Prostate gland (tissue), 2 donors: ENCODE data around the gene ATL3. TPM values are rescaled to one million over a fixed set of nuclear protein-coding genes. Genes with fewer than 3 reads are reported as not detected.

Source experiments
- DNase-seq: peaks from one replicate; pipeline ENCODE4 v3.0.0-alpha.2; 2019; ENCODE audit warnings: low spot score
- H3K27ac ChIP-seq, 2 donors: fragments of 200-600 bp; sonication (generic); 2 replicates each; pipeline ENCODE4 v1.5.1; 2017 to 2019
- H3K27me3 ChIP-seq: fragments of 200-600 bp; sonication (generic); replicated peaks from 2 replicates; pipeline ENCODE4 v1.5.1; 2019; ENCODE audit not compliant: insufficient read depth
- H3K36me3 ChIP-seq, 2 donors: fragments of 200-600 bp; sonication (generic); 1 replicate in 1 of 2; 2 replicates in 1 of 2; pipeline versions ENCODE4 v1.5.1 to v1.8.1; 2017 to 2019
- H3K4me1 ChIP-seq: fragments of 200-600 bp; sonication (generic); replicated peaks from 2 replicates; pipeline ENCODE4 v1.5.1; 2019
- H3K4me3 ChIP-seq, 2 donors: fragments of 200-600 bp; sonication (generic); 2 replicates each; pipeline ENCODE4 v1.5.1; 2017 to 2019
- H3K9me3 ChIP-seq: fragments of 200-600 bp; sonication (generic); 2 replicates; pipeline ENCODE4 v1.5.1; 2017
- CTCF ChIP-seq, 4 experiments: fragments of 200-600 bp in 2 of 4; fragments of 450-650 bp in 2 of 4; sonication (generic) in 2 of 4; IDR thresholded peaks; 1 replicate in 3 of 4; 2 replicates in 1 of 4; pipeline ENCODE4 v1.5.1; 2016 to 2019; ENCODE audit warnings: antibody characterized with exemption in 4 of 4, mild to moderate bottlenecking in 2 of 4, moderate library complexity in 2 of 4
- POLR2A ChIP-seq: fragments of 450-650 bp; IDR thresholded peaks from one replicate; pipeline ENCODE4 v1.6.1; 2016; ENCODE audit warnings: antibody characterized with exemption, mild to moderate bottlenecking
- POLR2AphosphoS5 ChIP-seq: sonication (generic); formaldehyde crosslinking; IDR thresholded peaks from one replicate; pipeline ENCODE4 v1.6.1; 2017; ENCODE audit warnings: antibody characterized with exemption
- WGBS: methylation state at CpG from one replicate; pipeline ENCODE4 v1.1.5; 2018; 5-methylcytosine and 5-hydroxymethylcytosine counted together
- intact Hi-C: fragments of 100-400 bp; cut with DNase I; formaldehyde crosslinking; loops from one replicate; pipeline ENCODE4 v1.14.2; 2022
- total RNA-seq, 2 donors: library from RNA; depleted of rRNA; stranded (reverse); fragments of >200 nt; gene quantifications; one replicate each; pipeline ENCODE4 v1.1.0, GENCODE V29; 2016

Gene ATL3
- total RNA-seq, 2 donors from 2014 or later = 46.7 to 64.3 TPM

DNA sequence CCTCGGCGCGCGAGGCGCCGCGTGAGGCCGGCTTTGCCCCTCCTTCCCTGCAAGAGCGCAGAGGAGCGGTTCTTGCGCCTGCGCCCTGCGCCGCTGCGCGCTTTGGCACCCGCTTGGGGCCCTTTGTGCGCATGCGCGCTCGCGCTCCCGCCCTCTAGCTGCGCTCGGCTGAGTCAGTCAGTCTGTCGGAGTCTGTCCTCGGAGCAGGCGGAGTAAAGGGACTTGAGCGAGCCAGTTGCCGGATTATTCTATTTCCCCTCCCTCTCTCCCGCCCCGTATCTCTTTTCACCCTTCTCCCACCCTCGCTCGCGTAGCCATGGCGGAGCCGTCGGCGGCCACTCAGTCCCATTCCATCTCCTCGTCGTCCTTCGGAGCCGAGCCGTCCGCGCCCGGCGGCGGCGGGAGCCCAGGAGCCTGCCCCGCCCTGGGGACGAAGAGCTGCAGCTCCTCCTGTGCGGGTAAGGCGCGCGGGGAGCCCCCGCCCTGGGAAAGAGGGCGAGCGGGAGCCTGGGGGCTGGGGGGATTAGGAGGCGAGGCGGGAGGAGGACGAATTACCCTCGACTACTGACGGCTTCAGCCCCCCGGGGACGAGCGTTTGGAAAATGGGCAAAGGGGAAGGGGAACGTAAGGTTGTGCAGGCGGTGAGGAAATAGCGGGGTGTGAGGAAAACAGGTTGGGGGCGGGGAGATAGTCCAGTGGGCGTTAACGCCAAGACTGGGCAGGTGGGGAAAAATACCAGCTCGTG lies 10.3 kb upstream of the ATL3 start, which contains the start of gene RTN3:
RTN3 (plus strand) TSS at position 180 of the 745 bp plus-strand sequence; CDS start at position 317, 137 bp downstream.
- WGBS = under 1% methylated on average over 67 of the region's 74 CpGs
- no peaks in the 10 kb centered on the region for H3K27me3 ChIP-seq
- H3K4me1 ChIP-seq = peaks cover 4% of the 10 kb centered on the region
- peak within 1 kb of the TSS; percentile 76 to 89 for H3K4me3 ChIP-seq
- H3K36me3 ChIP-seq = no peaks in the 10 kb centered on the region
- TF ChIP-seq POLR2AphosphoS5 (peak; percentile 98), POLR2A (peak; percentile 98), CTCF (IDR thresholded peaks at IDR 0.05) (peak in 3 of 4 experiments; percentile 64 to 81 (median 66))
- H3K27ac ChIP-seq = peak within 1 kb of the TSS; percentile 92 to 97
- peak; percentile 95 for DNase-seq
- intact Hi-C loops = loop anchor here (10.0 kb wide), 1 partner anchor 53 kb away; no protein-coding TSS in a partner anchor
- no peaks in the 10 kb centered on the region for H3K9me3 ChIP-seq

GRCh38 chr11:63680834-63681320 lies 9.7 kb upstream of the ATL3 start:
- Histone ChIP-seq H3K4me3 (peak overlapping the region; percentile 76 to 89), H3K9me3 (no peaks in the 10 kb centered on the region), H3K27ac (peak overlapping the region; percentile 92 to 97), H3K27me3 (no peaks in the 10 kb centered on the region), H3K36me3 (no peaks in the 10 kb centered on the region), H3K4me1 (peaks cover 4% of the 10 kb centered on the region)
- no peak for DNase-seq
- no peak for TF ChIP-seq CTCF (IDR thresholded peaks at IDR 0.05)
- TF ChIP-seq POLR2A = no peak
- TF ChIP-seq POLR2AphosphoS5 = no peak
- intact Hi-C loops = loop anchor here (10.0 kb wide), 1 partner anchor 54 kb away; no protein-coding TSS in a partner anchor
- 7% methylated on average over 18 of the region's 18 CpGs for WGBS

DNA sequence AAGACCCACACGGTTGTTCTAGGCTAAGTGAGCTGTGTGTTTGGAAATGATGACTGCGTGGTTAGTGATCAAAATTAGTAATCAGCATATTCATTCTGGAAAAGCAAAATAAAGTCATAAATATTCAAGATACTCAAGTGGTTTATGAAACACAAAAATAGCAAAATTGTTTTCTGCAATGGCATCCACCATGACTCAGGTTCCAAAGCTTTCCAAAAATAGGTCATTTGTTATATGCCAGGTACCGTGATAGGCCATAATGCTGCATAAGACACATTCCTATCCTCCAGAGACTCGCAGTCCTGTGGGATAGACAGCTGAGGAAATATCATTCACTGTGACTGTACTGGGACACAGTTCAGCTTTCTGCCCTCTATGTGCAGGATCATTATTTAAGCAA lies 2.4 kb upstream of the ATL3 start:
- no peaks in the 10 kb centered on the region for H3K4me1 ChIP-seq
- no peaks in the 10 kb centered on the region for H3K36me3 ChIP-seq
- H3K27ac ChIP-seq = no peak overlapping the region
- no peak overlapping the region for H3K4me3 ChIP-seq
- intact Hi-C loops = no loop called here
- WGBS = 71% methylated on average over 4 of the region's 4 CpGs
- H3K27me3 ChIP-seq = no peaks in the 10 kb centered on the region
- H3K9me3 ChIP-seq = no peaks in the 10 kb centered on the region
- DNase-seq = no peak
- no peak for TF ChIP-seq POLR2A

- no peaks in the 10 kb centered on the region for H3K9me3 ChIP-seq
- H3K27me3 ChIP-seq = no peaks in the 10 kb centered on the region
- 100% methylated on average over 1 of the region's 1 CpG for WGBS
- no peak for DNase-seq
- H3K4me3 ChIP-seq = no peak overlapping the region
- intact Hi-C loops = no loop called here
- no peak overlapping the region for H3K27ac ChIP-seq
- no peaks in the 10 kb centered on the region for H3K36me3 ChIP-seq
- no peaks in the 10 kb centered on the region for H3K4me1 ChIP-seq
- TF ChIP-seq POLR2A = no peak
- no peak for TF ChIP-seq POLR2AphosphoS5
- no peak for TF ChIP-seq CTCF (IDR thresholded peaks at IDR 0.05)
Observed at GRCh38 chr11:63672936-63673539, 1.9 kb upstream of the ATL3 start.

- Histone ChIP-seq H3K4me3 (no peak overlapping the region), H3K36me3 (no peaks in the 10 kb centered on the region), H3K4me1 (no peaks in the 10 kb centered on the region), H3K27me3 (no peaks in the 10 kb centered on the region), H3K9me3 (no peaks in the 10 kb centered on the region), H3K27ac (peak overlapping the region; percentile 93 to 98)
- WGBS = 98% methylated on average over 16 of the region's 16 CpGs
- intact Hi-C loops = no loop called here
- DNase-seq = no peak
- TF ChIP-seq POLR2AphosphoS5 (no peak), CTCF (IDR thresholded peaks at IDR 0.05) (no peak), POLR2A (no peak)
Observed at GRCh38 chr11:63672156-63672463, 934 bp upstream of the ATL3 start.
